ENCODE measurements around the gene METTL9. TPM values are rescaled to one million over a fixed set of nuclear protein-coding genes. Genes with fewer than 3 reads are reported as not detected.
"Not testable (repeated sequence)": the region's sequence is repeated elsewhere in the genome, so short reads cannot be mapped to it uniquely, and the experiment has no call there.

The METTL9 gene
- total RNA-seq, 2 donors from 2014 or later: 83.7 to 90.6 TPM

GRCh38 chr16:21580807-21581206 is 18.6 kb upstream of the METTL9 start:
- no peak overlapping the region for H3K9ac ChIP-seq (ENCODE audit: low read depth in 2 of 2, low read length in 2 of 2)
- intact Hi-C loops (cut with DNase I): no loop called here
- TF ChIP-seq CTCF (IDR thresholded peaks at IDR 0.05): no peak

GRCh38 chr16:21584817-21585216 is 14.6 kb upstream of the METTL9 start:
- Histone ChIP-seq H3K36me3 (no peaks in the 10 kb centered on the region), H3K27ac (no peak overlapping the region), H3K4me1 (no peaks in the 10 kb centered on the region), H3K9me3 (no peaks in the 10 kb centered on the region), H3K27me3 (no peaks in the 10 kb centered on the region), H3K4me3 (no peak overlapping the region), H3K9ac (ENCODE audit: low read depth in 2 of 2, low read length in 2 of 2) (no peak overlapping the region)
- TF ChIP-seq CTCF (IDR thresholded peaks at IDR 0.05): no peak
- intact Hi-C loops (cut with DNase I): loop anchor here (2.0 kb wide), 1 partner anchor 56 kb away; no protein-coding TSS in a partner anchor
- DNase-seq: no peak

More at GRCh38 chr16:21580807-21581206, 18.6 kb upstream of the METTL9 start:
- H3K4me1 ChIP-seq: no peaks in the 10 kb centered on the region
- H3K27ac ChIP-seq: no peak overlapping the region
- no peak for DNase-seq
- no peaks in the 10 kb centered on the region for H3K9me3 ChIP-seq
- no peaks in the 10 kb centered on the region for H3K27me3 ChIP-seq
- H3K4me3 ChIP-seq: no peak overlapping the region
- H3K36me3 ChIP-seq: no peaks in the 10 kb centered on the region

- H3K4me3 ChIP-seq; intact Hi-C loops (cut with DNase I); H3K4me1 ChIP-seq; H3K9ac ChIP-seq (ENCODE audit: low read depth in 2 of 2, low read length in 2 of 2); H3K36me3 ChIP-seq; DNase-seq; H3K27me3 ChIP-seq; H3K9me3 ChIP-seq; H3K27ac ChIP-seq: not testable (repeated sequence)
These were observed 10.8 kb upstream of the METTL9 start for GRCh38 chr16:21588593-21588992.

GRCh38 chr16:21589551-21589950 is 9.8 kb upstream of the METTL9 start:
- no peaks in the 10 kb centered on the region for H3K36me3 ChIP-seq
- no peak overlapping the region for H3K27ac ChIP-seq
- no peak for TF ChIP-seq CTCF (IDR thresholded peaks at IDR 0.05)
- intact Hi-C loops (cut with DNase I): no loop called here
- H3K4me3 ChIP-seq: no peak overlapping the region
- no peak for DNase-seq
- H3K9ac ChIP-seq (ENCODE audit: low read depth in 2 of 2, low read length in 2 of 2): no peak overlapping the region
- no peaks in the 10 kb centered on the region for H3K4me1 ChIP-seq
- H3K9me3 ChIP-seq: no peaks in the 10 kb centered on the region
- no peaks in the 10 kb centered on the region for H3K27me3 ChIP-seq

- Histone ChIP-seq H3K9ac (ENCODE audit: low read depth in 2 of 2, low read length in 2 of 2) (no peak overlapping the region), H3K4me3 (no peak overlapping the region), H3K27me3 (no peaks in the 10 kb centered on the region), H3K4me1 (no peaks in the 10 kb centered on the region), H3K9me3 (no peaks in the 10 kb centered on the region), H3K27ac (no peak overlapping the region), H3K36me3 (no peaks in the 10 kb centered on the region)
- TF ChIP-seq CTCF (IDR thresholded peaks at IDR 0.05): no peak
- no peak for DNase-seq
- intact Hi-C loops (cut with DNase I): no loop called here
These were observed 9.1 kb upstream of the METTL9 start for GRCh38 chr16:21590287-21590686.

GRCh38 chr16:21590796-21591195 is 8.6 kb upstream of the METTL9 start:
- Histone ChIP-seq H3K9me3 (no peaks in the 10 kb centered on the region), H3K9ac (ENCODE audit: low read depth in 2 of 2, low read length in 2 of 2) (no peak overlapping the region), H3K36me3 (no peaks in the 10 kb centered on the region), H3K27me3 (no peaks in the 10 kb centered on the region), H3K4me3 (no peak overlapping the region), H3K4me1 (no peaks in the 10 kb centered on the region), H3K27ac (no peak overlapping the region)
- intact Hi-C loops (cut with DNase I): no loop called here
- DNase-seq: no peak
- TF ChIP-seq CTCF (IDR thresholded peaks at IDR 0.05): no peak
